ENCODE results near the gene FGF11.

Gene FGF11

DNA sequence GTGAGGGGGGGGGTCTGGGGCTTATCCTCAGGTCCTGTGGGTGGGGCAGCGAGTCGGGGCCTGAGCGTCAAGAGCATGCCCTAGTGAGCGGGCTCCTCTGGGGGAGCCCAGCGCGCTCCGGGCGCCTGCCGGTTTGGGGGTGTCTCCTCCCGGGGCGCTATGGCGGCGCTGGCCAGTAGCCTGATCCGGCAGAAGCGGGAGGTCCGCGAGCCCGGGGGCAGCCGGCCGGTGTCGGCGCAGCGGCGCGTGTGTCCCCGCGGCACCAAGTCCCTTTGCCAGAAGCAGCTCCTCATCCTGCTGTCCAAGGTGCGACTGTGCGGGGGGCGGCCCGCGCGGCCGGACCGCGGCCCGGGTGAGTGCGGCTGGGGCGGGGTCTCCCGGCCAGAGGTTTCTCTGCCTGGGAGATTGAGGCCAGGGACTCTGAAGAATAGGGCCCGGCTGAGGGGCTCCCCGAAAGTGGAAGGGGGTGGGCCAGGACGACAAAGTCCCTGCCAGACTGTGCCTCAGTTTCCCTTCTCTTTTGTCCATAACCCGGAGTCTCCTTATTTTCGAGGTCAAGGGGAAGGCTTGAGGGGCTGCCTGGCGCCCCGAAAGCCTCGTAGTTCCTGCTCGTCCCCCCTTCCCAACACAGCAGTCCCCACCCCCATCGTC is at the start of gene FGF11:
FGF11 (plus strand) TSS at position 51 of the 651 bp plus-strand sequence; CDS start at position 160, 109 bp downstream.
- DNase-seq (ENCODE audit: low read depth): no peak

DNA sequence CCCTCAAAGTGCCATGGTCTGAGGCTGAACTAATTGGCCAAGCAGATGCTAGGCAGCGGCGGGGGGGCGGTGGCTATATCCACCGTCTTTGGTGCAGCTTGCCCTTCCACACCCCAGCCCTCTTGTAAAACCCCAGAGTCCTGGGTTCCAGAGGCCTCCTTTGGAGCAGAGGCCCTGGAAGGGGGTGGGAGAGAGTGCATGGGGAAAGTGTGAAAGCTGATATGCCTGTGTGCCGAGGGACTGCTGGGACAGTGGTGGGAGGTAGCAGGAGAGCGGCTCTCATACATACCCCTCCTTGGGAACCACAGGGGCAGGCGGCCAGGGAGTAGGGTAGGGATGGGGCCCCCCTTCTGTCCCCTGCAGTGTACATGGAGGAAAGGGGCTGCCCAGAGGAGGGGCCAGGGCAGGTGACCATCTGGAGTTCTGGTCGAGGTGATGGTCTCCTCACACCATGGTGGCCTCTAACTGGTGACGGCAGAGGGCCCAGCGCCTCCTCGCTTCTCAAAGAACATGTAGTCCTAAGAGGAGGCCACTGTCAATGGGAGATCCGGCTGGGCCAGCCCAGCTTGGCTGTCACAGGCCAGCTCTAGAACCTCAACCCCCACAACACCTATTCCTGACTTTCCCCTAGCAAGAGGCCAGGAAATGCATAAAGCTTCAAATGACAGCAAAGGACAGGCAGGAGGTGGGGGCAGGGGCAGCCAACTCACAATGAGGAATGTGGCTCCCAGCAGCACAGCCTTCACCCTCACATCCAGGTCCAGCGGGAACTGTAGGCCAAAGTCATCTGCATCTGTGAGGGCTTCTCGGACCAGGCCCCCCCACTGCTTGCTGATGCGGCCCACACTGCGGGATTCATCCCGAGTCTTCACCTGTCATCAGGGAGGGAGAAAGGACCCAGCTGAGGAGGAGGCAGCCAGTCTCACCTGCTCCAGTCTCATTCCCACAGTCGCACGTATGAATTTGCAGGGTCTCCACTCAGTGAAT is 49.1 kb upstream of the FGF11 start:
- no peak for DNase-seq (ENCODE audit: low read depth)

DNA sequence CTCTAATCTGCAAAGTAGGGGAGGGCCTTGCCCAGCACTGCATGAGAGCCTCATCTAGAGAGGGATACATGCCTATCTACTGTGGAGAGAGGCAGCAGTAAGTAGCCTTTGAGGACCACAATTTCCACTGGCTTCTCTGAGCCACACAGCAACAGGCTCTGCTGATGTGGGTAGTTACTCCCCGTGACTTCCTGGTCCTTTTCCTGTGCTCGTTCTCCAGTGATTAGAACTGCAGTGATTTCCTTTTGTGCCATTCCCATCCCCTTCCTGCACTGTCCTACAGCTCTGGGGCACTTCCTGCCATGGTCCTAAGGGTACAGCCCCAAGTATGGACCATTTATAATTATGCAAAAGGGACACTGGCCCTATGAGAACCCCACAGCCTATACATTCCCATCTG is 48.0 kb upstream of the FGF11 start:
- no peak for DNase-seq (ENCODE audit: low read depth)

DNA sequence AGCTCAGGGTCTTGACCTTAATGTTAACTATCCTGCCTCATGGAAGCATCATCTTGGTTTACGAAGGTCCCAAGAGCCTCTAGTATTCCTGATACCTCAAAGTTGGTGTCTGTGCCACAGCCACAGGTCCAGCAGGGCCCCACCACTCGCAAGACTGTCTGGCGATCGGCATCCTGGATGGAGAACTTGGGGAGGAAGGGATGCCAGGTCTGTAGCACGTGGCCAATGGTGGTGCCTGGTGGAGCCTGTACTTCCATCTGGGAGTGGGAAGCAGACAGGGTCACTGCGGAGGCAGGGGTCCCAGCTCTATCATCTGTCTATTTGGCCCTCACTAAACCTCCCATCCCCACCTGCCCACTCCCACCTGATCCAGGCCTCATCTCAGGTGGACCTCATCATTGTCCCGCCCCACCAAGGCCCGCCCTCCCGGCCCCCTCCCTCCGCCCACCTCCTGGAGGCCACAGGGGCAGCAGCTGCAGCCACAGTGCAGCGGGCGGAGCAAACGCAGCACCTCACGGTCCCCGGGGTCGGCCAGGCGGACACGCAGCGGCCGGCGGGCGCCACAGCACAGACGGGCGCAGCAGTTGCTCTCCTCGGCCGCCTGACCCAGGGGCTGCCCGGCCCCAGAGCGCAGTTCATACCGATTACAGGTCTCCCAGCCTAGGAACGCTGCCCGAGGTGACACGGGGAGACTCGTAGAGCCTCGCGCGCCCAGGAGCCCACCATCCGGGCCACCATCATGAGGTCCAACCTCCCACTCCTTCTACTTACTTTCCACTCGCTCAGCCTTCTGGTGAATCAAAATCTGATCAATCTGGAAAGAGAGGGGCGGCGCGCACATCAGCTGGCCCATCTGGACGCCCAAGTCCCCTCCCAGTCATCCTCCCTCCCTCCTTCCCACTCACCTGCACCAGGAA is 46.4 kb upstream of the FGF11 start:
- DNase-seq (ENCODE audit: low read depth): no peak

DNA sequence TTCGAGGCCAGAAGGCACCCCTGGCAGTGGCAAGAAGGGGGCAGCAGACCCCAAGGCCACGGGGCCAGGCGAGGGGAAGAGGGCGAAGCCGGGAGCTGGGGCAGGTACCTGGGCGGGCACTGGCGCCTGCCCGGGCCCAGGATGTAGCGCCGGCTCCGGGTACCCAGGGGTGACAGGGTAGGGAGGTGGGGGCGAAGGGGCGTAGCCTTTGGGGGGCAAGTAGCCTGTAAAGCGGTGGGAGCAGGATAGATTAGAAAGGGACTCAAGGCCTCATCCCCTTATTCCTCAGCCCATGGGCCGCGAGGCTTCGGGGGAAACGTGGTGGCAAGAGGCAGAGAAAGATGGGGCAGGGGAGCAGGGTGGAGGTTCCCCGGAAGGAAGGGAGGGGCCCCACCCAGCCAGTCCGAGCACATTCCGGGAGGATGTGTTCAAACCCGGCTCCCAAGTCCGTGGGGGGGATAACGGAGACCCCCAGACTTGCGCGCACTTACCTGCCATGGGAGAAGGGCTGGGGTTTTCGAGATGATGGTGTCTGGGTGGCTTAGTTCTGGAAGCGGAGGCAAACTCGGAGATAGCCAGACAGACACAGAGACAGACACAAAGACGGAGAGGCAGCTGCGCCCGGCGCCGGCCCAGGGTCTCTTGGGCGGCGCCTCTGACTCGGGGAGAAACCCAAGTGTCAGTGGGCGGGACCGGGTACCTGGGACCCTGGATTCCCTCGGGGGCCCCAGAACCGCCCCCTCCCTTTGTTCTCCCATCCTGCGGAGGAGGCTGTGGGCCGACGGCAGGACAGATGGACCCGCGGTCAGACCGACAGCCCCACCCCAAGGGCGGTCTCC is 45.5 kb upstream of the FGF11 start:
- DNase-seq (ENCODE audit: low read depth): peak; percentile 54

DNA sequence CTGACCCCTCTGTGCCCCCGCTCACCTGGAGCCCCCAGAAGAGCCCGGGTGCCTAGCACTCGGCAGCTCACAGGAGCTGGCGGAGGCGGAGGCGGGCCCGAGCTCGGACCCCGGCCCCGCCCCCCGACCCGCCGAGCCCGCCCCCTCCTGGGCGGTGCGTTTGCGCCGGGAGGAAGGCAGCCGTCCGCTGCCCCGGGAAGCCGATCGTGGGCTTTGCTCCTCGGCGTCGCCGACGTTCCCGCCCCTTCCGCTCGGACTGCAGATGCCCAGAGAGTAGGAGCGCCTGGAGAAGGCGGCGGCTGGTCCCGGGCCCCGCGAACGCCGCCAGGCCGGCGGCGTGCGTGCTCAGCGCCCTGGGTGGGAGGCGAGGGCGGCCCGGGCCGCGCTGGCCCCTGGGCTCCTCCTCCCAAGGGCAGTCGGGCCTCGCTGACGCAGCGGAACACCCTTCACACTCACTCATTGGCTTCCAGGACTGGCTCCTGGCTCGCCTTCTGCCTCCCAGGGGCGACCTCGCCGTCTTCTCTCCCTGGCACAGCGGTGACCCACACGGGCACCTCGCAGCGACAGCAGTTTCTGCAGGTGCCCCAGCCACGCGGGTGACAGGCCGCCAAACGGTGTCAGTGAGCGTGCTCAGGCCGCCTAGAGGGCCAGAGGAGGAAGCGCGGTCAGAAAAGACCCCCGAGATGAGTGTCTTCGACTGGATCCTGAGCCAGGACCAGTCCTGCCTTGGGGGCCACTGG is 44.7 kb upstream of the FGF11 start, which contains the start of gene PLSCR3:
PLSCR3 (minus strand) TSS at position 74 of the 740 bp plus-strand sequence. CDS start 415 bp downstream, outside the sequence.
- DNase-seq (ENCODE audit: low read depth): peak; percentile 58

DNA sequence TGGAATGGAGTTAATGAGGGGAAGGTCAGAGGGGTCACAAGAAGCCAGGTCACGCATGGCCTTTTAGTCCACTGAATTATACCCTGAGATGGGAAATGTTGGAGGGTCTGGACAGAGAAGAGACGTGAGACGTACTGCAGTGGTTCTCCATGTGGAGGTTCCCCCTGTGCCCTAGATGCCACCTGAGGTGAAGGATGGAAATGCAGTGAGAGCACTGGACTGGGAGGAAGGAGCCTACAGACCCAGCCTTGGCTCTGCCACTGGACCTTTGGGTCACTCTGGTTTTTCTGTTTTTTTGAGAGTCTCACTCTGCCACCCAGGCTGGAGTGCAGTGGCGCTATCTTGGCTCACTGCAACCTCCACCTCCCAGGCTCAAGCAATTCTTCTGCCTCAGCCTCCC is 43.2 kb upstream of the FGF11 start:
- no peak for DNase-seq (ENCODE audit: low read depth)

DNA sequence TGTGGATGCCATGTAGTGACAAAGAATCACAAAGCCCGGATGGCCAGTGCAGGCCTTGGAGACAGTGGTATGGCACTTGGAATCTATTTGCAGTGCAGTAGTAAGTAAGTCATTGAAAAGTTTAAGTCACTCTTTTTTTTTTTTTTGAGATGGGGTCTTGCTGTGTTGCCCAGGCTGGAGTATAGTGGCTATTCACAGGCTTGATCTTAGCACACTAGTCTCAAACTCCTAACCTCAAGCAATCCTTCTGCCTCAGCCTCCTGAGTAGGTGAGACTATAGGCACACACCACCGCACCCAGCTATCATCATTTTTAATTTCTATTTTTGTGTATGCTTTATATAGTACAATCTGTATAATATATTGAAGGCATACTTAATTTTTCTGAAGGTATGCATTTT is 40.7 kb upstream of the FGF11 start:
- DNase-seq (ENCODE audit: low read depth): no peak

DNA sequence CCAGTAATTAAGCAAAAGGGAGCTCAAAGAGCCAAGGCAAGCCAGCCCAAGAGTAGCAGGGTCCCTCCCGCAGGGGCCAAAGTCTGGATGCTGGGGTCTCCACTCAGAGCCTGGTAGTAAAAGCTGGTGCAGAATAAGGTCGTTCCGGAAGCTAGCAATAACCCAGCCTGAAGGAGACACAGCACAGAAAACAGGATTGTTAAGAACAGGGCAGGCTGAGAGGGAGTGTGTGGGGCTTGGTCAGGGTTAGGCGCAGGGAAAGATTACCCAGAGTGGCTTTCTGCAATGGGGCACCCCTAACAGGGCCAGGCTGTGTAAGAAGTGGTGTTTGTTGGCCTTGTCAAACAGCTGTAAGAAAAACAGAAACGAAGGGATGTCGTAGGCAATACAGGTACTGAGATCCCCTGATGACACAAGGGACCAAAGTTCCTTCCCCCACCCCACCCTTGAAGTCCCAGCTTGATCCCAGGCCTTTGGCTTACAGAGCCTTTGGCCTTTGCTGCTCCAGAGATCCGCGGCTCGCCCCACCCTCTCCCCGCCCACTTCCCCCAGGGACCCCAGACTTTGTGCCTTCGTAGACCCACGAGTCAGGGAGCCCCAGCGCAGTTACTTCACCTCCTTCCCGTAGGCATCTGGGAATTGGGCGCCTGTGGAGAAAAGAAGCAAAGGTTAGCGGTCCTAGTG is 36.1 kb upstream of the FGF11 start:
- no peak for DNase-seq (ENCODE audit: low read depth)

DNA sequence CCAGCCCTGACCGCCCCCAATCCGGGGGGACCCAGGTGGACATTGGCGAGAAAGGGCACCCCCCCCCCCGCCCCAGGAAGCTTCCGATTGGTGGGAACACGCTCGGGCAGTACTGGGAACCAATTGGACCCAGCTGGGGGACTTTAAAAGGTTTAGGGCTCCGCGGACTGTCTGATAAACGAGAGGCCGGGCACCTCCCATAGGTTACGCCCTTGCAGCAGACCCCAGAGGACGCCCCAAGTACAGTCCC is 35.7 kb upstream of the FGF11 start:
- DNase-seq (ENCODE audit: low read depth): no peak

DNA sequence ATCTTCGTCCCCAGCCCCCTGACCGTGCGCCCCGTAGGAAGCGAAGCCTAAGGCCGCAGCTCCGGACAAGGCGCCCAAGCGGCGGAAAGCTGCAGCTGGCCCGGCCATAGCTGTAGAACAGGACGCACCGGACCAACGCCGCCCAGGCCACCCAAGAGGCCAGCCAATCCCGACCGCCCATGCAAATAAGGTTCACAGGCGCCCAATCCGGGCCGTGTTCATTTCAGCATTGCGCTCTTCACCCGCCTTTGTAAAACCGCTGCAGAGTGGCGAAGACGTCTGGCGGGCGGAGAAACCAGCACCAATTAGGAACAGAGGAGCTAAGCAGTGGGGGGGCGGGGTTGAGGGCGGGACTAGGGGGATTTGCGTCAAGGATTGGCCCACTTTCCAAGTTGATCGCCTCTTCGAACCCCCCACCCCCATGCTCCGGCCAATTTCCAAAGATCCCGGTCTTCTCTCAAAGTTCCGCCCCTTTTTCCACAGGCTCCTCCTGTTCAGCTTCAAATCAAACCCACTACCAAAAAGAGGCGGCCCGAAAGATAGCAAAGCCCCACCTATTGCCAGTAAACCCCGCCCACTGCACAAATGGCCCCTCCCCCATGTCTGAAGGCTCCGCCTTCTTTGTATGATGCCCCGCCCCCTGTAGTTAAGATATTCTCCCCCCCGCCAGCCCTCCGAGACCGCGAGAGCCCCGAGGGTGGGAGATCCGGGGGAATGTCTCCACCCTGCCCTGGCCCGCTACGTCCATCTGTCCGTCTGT is 35.2 kb upstream of the FGF11 start, which contains the start of gene TMEM256:
TMEM256 (minus strand) TSS at position 121 of the 760 bp plus-strand sequence; CDS start at position 108, 13 bp downstream.
- peak; percentile 90 for DNase-seq (ENCODE audit: low read depth)

DNA sequence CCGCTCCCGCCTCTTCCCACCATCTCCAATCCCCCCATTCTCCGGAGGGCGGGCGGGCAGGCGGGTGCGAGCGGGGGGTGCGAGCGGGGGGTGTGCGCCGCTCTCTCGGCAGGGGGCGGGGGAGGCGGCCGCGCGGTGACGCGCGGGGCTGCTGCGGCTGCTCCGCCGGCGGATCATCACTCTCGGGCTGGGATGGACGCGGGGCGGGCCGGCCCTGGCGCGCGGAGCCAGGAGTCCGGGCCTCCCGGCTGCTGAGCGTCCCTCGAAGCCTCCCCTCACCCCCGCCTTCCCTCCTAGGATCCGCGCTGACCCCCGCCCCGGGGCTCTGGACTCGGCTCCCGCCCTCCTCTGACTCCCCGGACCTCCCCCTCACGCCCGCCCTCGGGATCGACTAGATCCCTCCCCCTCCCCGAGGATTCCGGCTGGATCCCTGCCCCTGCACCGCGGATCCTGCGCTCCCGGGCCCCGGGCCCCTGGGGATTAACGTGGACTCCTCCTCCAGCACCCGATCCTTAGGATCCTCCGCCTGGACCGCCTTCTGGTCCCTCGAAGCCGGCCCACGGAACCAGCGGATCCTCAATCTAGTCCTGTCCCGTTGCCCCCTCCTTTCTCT is 34.5 kb upstream of the FGF11 start:
- DNase-seq (ENCODE audit: low read depth): no peak

DNA sequence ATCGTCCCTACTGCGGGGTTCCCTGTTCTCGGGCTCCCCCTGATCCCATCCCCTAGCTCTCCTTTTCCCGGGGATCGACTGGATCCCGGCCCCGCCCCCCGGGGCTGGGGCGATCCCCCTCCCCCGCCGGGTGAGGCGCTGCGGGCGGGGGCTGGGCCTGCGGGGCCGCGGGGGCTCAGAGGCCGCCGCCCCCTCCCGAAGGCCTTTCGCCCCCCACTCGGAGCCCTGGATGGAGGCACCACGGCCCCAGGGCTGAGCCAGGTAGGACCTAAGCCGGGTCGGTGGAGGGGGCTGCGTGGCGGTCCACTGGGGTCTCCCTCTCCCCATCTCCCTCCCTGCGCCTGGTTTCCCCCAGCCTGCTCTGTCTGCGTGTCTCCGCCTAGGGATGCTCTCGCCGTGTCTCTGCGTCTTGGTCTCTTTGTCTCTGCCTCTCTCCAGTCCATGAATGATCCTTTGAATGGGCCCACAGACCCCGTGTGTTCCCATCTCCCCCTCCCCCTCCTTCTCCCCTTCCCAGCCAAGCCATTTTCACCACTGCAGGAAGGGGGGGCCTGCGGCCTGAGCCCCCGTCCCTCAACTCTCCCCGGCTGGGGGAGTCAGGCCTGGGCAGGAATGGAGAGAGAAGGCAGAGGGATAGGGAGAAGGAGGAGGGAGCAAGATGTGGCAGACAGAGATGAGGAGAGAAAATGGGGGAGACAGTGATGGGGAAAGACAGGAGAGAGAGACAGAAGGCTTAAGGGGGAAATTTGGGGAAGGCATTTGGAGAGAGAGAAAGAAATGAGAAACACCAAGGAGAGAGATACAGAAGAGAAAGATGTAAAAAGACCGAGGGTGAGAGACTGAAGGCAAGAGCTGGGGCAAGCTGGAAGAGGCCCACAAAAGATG is 33.7 kb upstream of the FGF11 start:
- no peak for DNase-seq (ENCODE audit: low read depth)

DNA sequence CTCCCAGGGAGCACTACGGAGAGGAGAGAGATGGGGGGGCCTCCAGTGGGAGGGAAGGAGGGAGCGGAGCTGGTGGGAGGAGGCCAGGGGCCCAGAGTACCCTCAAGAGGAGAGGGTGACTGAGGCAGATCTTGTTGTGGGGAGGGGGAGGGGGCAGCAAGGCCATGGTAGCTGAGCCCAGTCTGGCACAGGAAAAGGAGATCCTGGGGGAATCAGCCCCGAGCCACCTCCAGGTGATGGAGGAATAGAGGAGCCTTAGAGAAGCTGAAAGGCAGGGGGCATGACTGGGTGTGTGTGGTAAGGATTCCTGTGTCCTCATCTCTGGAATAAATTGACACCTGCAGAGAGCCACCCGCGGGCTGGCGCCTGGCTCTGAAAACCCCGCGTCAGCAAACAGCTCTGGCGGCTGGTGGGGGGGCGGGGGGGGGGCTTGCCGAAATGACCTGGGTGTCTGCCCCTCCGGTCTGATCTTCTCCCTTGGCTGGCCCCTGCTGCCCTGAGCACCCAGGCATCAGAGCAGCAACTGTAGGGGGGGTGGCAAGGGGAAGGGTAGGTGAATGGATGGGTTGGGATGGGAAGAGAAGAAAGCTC is 33.0 kb upstream of the FGF11 start:
- DNase-seq (ENCODE audit: low read depth): no peak

DNA sequence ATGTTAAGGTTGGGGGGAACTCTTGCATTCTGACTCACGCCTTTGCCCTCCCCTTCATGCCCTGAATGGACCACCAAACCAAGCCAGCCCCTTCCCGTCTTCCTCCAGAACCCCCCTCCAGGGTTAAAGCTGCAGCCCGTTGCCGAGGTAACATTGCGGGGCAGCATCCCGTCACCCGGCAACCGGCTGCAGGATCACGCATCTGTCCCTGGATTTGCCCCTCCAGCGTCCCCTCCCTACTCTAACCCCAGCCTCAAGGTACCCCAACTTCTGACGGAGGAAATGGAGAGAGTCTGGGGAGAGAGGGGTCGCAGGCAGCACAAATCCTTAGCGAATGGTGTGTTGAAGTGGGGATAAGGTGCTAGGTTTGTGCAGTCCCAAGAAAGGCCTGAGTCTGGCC is 32.2 kb upstream of the FGF11 start:
- no peak for DNase-seq (ENCODE audit: low read depth)

DNA sequence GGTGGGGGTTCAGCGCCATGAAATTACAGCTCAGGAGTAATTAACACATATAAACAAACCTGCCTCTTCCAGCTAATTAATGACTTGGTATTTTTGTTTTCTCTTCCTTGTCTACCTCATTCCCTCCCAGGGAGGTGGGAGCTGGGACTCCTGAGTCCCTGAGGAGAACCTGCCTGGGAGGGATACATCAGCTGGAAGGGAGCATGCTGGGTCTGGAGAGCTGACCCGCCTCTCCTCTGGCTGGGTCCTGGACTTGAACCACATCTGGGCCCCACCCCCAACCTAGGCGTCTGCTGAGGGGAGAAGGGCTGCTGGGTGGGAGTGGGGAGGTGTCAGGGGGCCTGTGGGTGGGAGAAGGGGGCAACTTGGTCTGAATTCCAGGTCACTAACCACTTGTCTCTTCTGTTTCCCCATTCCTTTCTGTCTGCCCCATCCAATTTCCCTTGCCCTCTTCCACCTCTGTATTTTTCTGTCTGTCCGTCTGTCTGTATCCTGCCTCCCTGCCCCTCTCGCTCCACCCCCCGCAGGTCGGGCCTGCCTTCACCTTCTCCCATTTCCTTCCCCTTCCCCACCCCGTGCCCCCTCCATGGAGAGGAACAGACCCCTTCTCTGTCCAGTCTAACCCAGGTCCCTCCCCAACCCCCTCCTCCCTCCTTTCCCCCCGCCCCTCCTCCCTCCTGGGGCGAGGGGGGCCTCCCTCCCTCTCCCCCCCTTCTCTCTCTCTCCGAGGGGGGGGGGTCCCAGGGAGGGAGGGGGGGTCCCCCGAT is 31.6 kb upstream of the FGF11 start, which contains the start of gene NLGN2:
NLGN2 (plus strand) TSS at position 361 of the 767 bp plus-strand sequence. CDS start 411 bp downstream, outside the sequence.
- DNase-seq (ENCODE audit: low read depth): no peak

All from stimulated activated CD8-positive, alpha-beta memory T cell treated with anti-CD3 and anti-CD28 coated beads, Interleukin-12 subunit alpha, Interleukin-12 subunit beta, amount 100 ng/mL, for 1 hour (primary cell).